Activated effector memory CD4-positive, alpha-beta T cell treated with Interleukin-2 at 50 U/mL for 16 hours (primary cell): Measurements from ENCODE around the gene TOB2.
"Not testable (repeated sequence)": the region's sequence is repeated elsewhere in the genome, so short reads cannot be mapped to it uniquely, and the experiment has no call there.

Experiments used
- DNase-seq: peaks from one replicate; pipeline ENCODE4 v3.0.0-alpha.2; 2020

TOB2 gene

GRCh38 chr22:41461901-41462300 lies 15.3 kb upstream of the TOB2 start:
- no peak for DNase-seq

- DNase-seq, result not testable (repeated sequence)
Observed at GRCh38 chr22:41460071-41460470, 13.5 kb upstream of the TOB2 start.

- DNase-seq, result no peak
Observed at GRCh38 chr22:41459431-41459830, 12.8 kb upstream of the TOB2 start.

- DNase-seq, result no peak
Observed at GRCh38 chr22:41458161-41458728, 11.6 kb upstream of the TOB2 start.

GRCh38 chr22:41448189-41448808 lies 1.7 kb upstream of the TOB2 start:
- peak; percentile 83 for DNase-seq

- peak; percentile 48 for DNase-seq
Observed at GRCh38 chr22:41447435-41448188, 1.0 kb upstream of the TOB2 start.

GRCh38 chr22:41446057-41446501 lies 522 bp downstream of the TOB2 start:
- no peak for DNase-seq

GRCh38 chr22:41445129-41446056 lies 1.2 kb downstream of the TOB2 start:
- peak; percentile 8 for DNase-seq

- peak; percentile 76 for DNase-seq
Observed at GRCh38 chr22:41444360-41445128, 2.1 kb downstream of the TOB2 start.

- DNase-seq, result no peak
Observed at GRCh38 chr22:41442240-41442792, 4.3 kb downstream of the TOB2 start.

- not testable (repeated sequence) for DNase-seq
Observed at GRCh38 chr22:41440511-41440910, 6.1 kb downstream of the TOB2 start.

GRCh38 chr22:41437198-41437597 lies 9.4 kb downstream of the TOB2 start:
- DNase-seq, result no peak

- no peak for DNase-seq
Observed at GRCh38 chr22:41436322-41437113, 10.1 kb downstream of the TOB2 start.

- no peak for DNase-seq
Observed at GRCh38 chr22:41435560-41435959, 11.0 kb downstream of the TOB2 start.

GRCh38 chr22:41434361-41435003 lies 12.1 kb downstream of the TOB2 start:
- not testable (repeated sequence) for DNase-seq

GRCh38 chr22:41433480-41433879 lies 13.1 kb downstream of the TOB2 start:
- DNase-seq, result not testable (repeated sequence)

GRCh38 chr22:41431656-41432055 lies 14.9 kb downstream of the TOB2 start:
- DNase-seq, result no peak

GRCh38 chr22:41429951-41430332 lies 16.7 kb downstream of the TOB2 start:
- DNase-seq, result no peak

GRCh38 chr22:41429232-41429950 lies 17.2 kb downstream of the TOB2 start:
- no peak for DNase-seq
